ENCODE measurements around the gene ZNF264.

Gene ZNF264

GRCh38 chr19:57239982-57240310 is 48.6 kb downstream of the ZNF264 start:
- H3K79me2 ChIP-seq (ENCODE audit: insufficient read depth, low read depth) = peaks cover 13% of the 10 kb centered on the region; the same call in 1 of the 2 replicates
- H3K4me3 ChIP-seq (IDR thresholded peaks at IDR 0.05; ENCODE audit: insufficient read depth, low read depth, low read length) = no peak overlapping the region
- H3K4me2 ChIP-seq = peak overlapping the region; percentile 46
- H3K27ac ChIP-seq = peak overlapping the region; percentile 60; the same call in 1 of the 2 replicates
- H3K4me1 ChIP-seq (ENCODE audit: low read depth, poor library complexity, severe bottlenecking) = peaks cover 7% of the 10 kb centered on the region
- H4K20me1 ChIP-seq (ENCODE audit: insufficient read depth) = no peaks in the 10 kb centered on the region
- no peak overlapping the region; the same call in 1 of the 2 replicates for H3K9ac ChIP-seq
- no peak for TF ChIP-seq CTCF (conservative IDR thresholded peaks at IDR 0.05; ENCODE audit: low read depth, low read length)
- peaks cover 9% of the 10 kb centered on the region; the same call in 1 of the 2 replicates for H3K36me3 ChIP-seq (ENCODE audit: insufficient read depth)
- H2AFZ ChIP-seq (ENCODE audit: low read depth) = peak overlapping the region; percentile 98
- H3K27me3 ChIP-seq (ENCODE audit: insufficient read depth, low read depth) = no peaks in the 10 kb centered on the region

- H3K27me3 ChIP-seq (ENCODE audit: insufficient read depth, low read depth) = no peaks in the 10 kb centered on the region
- peaks cover 7% of the 10 kb centered on the region for H3K4me1 ChIP-seq (ENCODE audit: low read depth, poor library complexity, severe bottlenecking)
- H3K4me3 ChIP-seq (IDR thresholded peaks at IDR 0.05; ENCODE audit: insufficient read depth, low read depth, low read length) = no peak within 1 kb of the TSS
- H3K36me3 ChIP-seq (ENCODE audit: insufficient read depth) = peaks cover 11% of the 10 kb centered on the region; the same call in 1 of the 2 replicates
- peak within 1 kb of the TSS; percentile 76 for H3K9ac ChIP-seq
- peak within 1 kb of the TSS; percentile 98 for H2AFZ ChIP-seq (ENCODE audit: low read depth)
- no peaks in the 10 kb centered on the region for H4K20me1 ChIP-seq (ENCODE audit: insufficient read depth)
- H3K27ac ChIP-seq = peak within 1 kb of the TSS; percentile 60
- no peak for TF ChIP-seq CTCF (conservative IDR thresholded peaks at IDR 0.05; ENCODE audit: low read depth, low read length)
- H3K4me2 ChIP-seq = peak within 1 kb of the TSS; percentile 89
- peaks cover 13% of the 10 kb centered on the region; the same call in 1 of the 2 replicates for H3K79me2 ChIP-seq (ENCODE audit: insufficient read depth, low read depth)
Measured at GRCh38 chr19:57240311-57241090, 49.2 kb downstream of the ZNF264 start, which contains the start of gene ZNF805. Gene ZNF805, plus strand, starts transcription at chr19:57240632. Its CDS starts 260 bp downstream, at chr19:57240892.

DNA sequence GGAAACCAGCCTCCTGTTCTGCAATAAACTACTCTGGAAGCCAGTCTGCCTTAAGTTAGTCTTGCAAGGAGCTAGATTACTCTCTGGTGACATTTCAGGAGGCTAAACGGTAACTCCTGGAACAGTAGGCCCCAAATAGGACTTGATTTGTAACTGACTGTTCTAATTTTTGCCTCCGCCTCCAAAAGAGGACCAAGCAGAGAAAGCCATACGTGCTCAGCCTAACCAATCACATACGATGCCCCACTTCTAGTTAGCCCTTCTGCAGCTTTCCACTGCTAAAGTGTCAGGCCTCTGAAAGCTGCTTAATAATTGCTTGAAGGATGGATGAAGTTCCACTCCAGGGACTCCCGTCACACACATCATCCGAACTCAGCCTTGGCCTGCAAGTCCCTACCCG is 49.9 kb downstream of the ZNF264 start:
- H3K36me3 ChIP-seq (ENCODE audit: insufficient read depth) = peaks cover 11% of the 10 kb centered on the region; the same call in 1 of the 2 replicates
- peak overlapping the region; percentile 89 for H3K4me2 ChIP-seq
- no peaks in the 10 kb centered on the region for H4K20me1 ChIP-seq (ENCODE audit: insufficient read depth)
- no peak for TF ChIP-seq CTCF (conservative IDR thresholded peaks at IDR 0.05; ENCODE audit: low read depth, low read length)
- peak overlapping the region; percentile 98 for H2AFZ ChIP-seq (ENCODE audit: low read depth)
- H3K4me1 ChIP-seq (ENCODE audit: low read depth, poor library complexity, severe bottlenecking) = peaks cover 7% of the 10 kb centered on the region
- no peaks in the 10 kb centered on the region for H3K27me3 ChIP-seq (ENCODE audit: insufficient read depth, low read depth)
- no peak overlapping the region for H3K4me3 ChIP-seq (IDR thresholded peaks at IDR 0.05; ENCODE audit: insufficient read depth, low read depth, low read length)
- peak overlapping the region; percentile 60; the same call in 1 of the 2 replicates for H3K27ac ChIP-seq
- peak overlapping the region; percentile 76; the same call in 1 of the 2 replicates for H3K9ac ChIP-seq
- H3K79me2 ChIP-seq (ENCODE audit: insufficient read depth, low read depth) = peaks cover 13% of the 10 kb centered on the region; the same call in 1 of the 2 replicates

GRCh38 chr19:57242821-57243220 is 51.5 kb downstream of the ZNF264 start:
- Histone ChIP-seq H2AFZ (ENCODE audit: low read depth) (no peak overlapping the region), H3K79me2 (ENCODE audit: insufficient read depth, low read depth) (peaks cover 13% of the 10 kb centered on the region; the same call in 1 of the 2 replicates), H3K4me2 (no peak overlapping the region), H3K4me1 (ENCODE audit: low read depth, poor library complexity, severe bottlenecking) (peaks cover 7% of the 10 kb centered on the region), H3K27ac (no peak overlapping the region), H3K36me3 (ENCODE audit: insufficient read depth) (peaks cover 11% of the 10 kb centered on the region; the same call in 1 of the 2 replicates), H3K27me3 (ENCODE audit: insufficient read depth, low read depth) (no peaks in the 10 kb centered on the region), H3K4me3 (IDR thresholded peaks at IDR 0.05; ENCODE audit: insufficient read depth, low read depth, low read length) (no peak overlapping the region), H3K9ac (no peak overlapping the region), H4K20me1 (ENCODE audit: insufficient read depth) (no peaks in the 10 kb centered on the region)
- TF ChIP-seq CTCF (conservative IDR thresholded peaks at IDR 0.05; ENCODE audit: low read depth, low read length) = no peak
